GM19193 (cell line): Measurements from ENCODE around the gene TM7SF2.

Source experiments
- POLR2A ChIP-seq: IDR thresholded peaks from 4 replicates; pipeline ENCODE4 v1.6.1; 2011; ENCODE audit not compliant: insufficient read depth, insufficient read length; ENCODE audit errors: extremely low read depth

Gene TM7SF2

DNA sequence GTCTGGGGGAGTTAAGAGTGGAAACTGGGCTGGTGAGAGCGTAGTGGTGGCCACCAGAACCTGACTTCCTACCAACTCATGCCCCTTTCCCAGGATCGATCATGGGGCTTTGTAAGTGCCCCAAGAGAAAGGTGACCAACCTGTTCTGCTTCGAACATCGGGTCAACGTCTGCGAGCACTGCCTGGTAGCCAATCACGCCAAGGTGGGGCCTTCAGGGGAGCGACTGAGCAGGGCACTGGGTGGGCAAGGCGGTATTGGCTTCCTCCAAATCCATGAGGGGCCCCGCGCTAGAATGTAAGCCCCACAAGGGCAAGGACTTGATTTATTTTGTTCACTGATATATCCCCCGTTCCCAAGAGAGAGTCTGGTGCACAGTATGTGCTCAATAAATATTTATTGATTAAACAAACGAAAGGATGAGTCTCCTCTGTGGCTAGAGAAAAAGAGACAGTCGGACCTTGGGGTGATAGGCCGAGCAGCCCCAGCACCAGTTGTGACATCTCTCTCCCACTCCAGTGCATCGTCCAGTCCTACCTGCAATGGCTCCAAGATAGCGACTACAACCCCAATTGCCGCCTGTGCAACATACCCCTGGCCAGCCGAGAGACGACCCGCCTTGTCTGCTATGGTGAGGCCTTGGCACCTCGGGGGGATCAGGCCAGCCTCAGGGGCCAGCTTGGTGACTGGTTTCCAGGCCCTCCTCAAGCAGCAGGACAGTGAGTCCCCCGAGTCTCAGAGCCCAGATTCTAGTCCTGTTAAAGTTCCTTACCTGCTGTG, 26.9 kb upstream of the TM7SF2 start:
- TF ChIP-seq POLR2A = no peak

- TF ChIP-seq POLR2A = no peak
Observed at GRCh38 chr11:65085446-65085845, 26.2 kb upstream of the TM7SF2 start.

GRCh38 chr11:65086809-65087208, 24.9 kb upstream of the TM7SF2 start:
- TF ChIP-seq POLR2A = no peak

DNA sequence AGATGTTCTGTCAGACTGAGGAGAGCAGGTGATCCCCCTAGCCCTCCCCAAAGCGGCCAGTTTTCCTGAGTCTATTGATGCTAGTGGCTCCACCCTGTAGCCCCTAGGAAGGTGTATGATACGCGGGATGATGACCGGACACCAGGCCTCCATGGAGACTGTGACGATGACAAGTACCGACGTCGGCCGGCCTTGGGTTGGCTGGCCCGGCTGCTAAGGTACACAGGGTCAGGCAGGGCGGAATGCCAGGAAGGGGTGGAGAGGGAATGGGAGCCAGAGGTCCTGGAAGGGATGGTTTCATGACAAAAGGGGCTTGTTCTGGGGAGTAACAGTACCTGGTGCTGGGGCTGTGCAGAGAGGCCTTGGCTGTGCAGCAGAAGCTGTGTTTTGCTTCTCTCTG, 24.5 kb upstream of the TM7SF2 start:
- TF ChIP-seq POLR2A = no peak

DNA sequence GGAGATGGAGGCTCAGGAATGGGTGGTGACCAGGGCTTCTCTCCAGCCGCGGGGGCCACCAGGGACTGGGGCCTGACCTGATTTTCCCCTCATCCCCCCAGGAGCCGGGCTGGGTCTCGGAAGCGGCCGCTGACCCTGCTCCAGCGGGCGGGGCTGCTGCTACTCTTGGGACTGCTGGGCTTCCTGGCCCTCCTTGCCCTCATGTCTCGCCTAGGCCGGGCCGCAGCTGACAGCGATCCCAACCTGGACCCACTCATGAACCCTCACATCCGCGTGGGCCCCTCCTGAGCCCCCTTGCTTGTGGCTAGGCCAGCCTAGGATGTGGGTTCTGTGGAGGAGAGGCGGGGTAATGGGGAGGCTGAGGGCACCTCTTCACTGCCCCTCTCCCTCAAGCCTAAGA, 23.8 kb upstream of the TM7SF2 start:
- TF ChIP-seq POLR2A = no peak

DNA sequence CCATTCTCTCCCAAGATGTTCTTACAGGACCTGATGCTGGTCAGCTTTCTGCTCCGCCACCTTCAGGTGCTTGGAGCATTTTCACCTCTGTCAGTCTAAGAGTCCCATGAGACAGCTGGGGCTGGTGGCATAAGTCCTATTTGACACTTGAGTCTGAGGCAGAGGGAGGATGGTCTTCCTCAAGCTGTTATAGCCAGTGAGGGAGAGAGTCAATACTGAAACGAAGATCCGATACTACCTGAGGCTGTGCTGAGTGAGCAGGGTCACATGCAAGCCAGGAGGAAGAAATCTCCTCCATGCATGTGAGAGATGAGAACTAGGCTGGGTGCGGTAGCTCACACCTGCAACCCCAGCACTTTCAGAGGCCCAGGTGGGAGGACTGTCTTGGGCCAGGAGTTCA, 22.1 kb upstream of the TM7SF2 start:
- TF ChIP-seq POLR2A = no peak

- TF ChIP-seq POLR2A = no peak
Observed at GRCh38 chr11:65090628-65091027, 21.0 kb upstream of the TM7SF2 start.

GRCh38 chr11:65095427-65095826, 16.2 kb upstream of the TM7SF2 start:
- TF ChIP-seq POLR2A = no peak

DNA sequence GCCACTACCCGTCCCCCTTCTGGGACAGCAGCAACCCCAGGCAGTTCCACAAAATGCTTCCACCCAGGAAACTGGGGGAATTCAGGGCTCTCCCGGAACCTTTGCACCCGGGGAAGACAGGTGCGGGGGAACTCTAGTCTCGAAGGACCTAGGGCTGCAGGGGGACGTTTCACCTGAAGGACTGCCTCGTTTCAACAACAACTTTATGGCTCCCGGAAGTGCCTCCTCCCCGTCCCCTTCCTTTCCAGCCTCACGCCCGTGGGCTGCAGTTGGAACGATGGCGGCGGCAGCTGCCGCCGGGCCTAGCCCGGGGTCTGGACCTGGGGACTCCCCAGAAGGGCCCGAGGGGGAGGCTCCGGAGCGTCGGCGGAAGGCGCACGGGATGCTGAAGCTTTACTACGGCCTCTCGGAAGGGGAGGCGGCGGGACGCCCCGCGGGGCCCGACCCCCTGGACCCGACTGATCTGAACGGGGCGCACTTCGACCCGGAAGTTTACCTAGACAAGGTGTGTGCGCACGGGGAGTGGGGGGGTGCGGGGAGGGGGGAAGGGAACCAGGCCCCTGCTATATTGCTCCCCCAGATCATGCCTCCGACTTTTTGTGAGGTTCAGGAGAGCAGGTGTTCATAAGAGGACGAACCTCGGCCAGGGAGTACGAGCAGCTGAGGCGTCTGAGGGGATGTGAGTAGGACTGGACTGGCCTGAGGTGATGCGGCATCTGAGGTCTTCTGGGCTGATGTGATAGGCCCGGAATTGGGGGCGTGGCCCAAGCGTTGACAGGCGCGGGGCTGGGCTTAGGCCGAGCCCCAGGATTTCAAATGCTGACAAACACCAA, 15.5 kb upstream of the TM7SF2 start, which contains the start of gene VPS51:
Gene VPS51 (plus strand): TSS at position 241 of the 833 bp plus-strand sequence. CDS start 37 bp downstream, at position 278.
- peak; percentile 88 for TF ChIP-seq POLR2A

- TF ChIP-seq POLR2A = no peak
Observed at GRCh38 chr11:65096926-65097325, 14.7 kb upstream of the TM7SF2 start.

DNA sequence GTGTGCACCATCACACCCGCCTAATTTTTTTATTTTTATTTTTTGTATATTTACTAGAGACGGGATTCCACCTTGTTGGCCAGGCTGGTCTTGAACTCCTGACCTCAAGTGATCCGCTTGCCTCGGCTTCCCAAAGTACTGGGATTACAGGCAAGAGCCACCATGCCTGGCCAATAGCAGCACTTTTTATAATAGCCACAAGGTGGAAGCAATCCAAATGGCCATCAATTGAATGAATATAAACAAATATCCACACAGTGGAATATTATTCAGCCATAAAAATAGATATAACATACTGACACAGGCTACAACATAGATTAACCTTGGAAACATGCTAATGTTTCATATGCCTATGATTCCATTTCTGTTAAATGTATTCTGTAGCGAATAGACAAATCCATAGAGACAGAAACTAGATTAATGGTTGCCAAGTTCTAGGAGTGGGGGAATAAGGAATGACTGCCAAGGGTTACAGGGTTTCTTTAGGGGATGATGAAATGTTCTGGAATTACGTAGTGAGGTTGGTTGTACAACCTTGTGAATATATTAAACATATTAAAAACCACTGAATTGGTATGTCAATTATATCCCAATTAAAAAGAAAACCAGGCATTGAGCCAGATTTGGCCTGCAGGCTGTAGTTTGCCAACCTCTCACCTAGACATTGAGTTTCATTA, 10.9 kb upstream of the TM7SF2 start:
- no peak for TF ChIP-seq POLR2A

GRCh38 chr11:65102142-65103095, 9.3 kb upstream of the TM7SF2 start:
- TF ChIP-seq POLR2A = no peak

DNA sequence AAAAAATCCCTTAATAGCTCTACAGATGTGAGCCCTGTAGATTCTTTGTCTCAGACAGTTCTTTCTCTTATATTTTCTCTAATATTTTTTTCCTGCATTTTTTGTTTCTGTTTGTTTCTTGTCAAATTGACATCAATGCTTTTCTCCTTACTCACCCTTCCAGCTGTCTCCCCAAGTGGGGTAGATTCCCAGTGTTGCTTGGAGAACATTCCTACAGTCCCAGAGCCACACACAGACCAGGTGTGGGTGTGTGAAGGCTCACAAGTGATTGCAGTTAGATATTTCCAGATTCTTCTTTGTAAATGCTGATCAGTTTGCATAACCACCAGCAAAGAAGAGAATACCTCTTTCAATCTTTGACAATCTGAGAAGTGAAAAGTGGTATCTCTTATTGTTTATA, 8.2 kb upstream of the TM7SF2 start:
- no peak for TF ChIP-seq POLR2A

DNA sequence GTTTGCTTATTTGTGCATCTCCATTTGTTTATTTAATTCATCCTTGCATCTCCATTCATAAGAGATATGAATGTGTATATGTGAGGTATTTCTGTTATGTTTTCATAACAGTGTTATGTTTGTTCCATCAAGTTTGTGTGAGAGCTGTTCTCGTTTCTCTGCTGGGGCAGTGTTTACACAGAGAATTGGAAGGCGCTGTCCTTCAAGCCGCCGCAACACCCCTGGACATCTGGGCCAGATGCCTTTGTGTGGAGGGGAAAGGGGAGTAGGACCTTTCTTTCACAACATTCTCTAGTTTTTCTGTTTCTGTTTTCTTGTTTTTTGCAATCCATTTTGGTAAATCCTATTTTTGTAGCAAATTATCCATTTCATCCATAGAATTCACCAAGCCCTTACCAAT, 7.0 kb upstream of the TM7SF2 start:
- TF ChIP-seq POLR2A = no peak
